Breast epithelium (tissue), 4 donors: ENCODE measurements around the gene APBB3. TPM values are rescaled to one million over a fixed set of nuclear protein-coding genes. Genes with fewer than 3 reads are reported as not detected.

Source experiments
- DNase-seq, 2 donors: peaks; one replicate each; pipeline ENCODE4 v3.0.0-alpha.2; 2019; ENCODE audit warnings: low spot score in 2 of 2
- H3K27ac ChIP-seq, 2 donors: fragments of 200-600 bp; sonication (generic) in 1 of 2; one replicate each; pipeline ENCODE4 v1.5.1; 2016 to 2019; ENCODE audit warnings: mild to moderate bottlenecking in 1 of 2
- H3K27me3 ChIP-seq, 2 donors: fragments of 200-600 bp; sonication (generic) in 1 of 2; one replicate each; pipeline versions ENCODE4 v1.5.1 to v1.6.0; 2017 to 2019; ENCODE audit warnings: control low read depth in 1 of 2, mild to moderate bottlenecking in 1 of 2
- H3K36me3 ChIP-seq: fragments of 200-600 bp; one replicate; pipeline ENCODE4 v1.5.1; 2019
- H3K4me1 ChIP-seq, 2 donors: fragments of 200-600 bp; sonication (generic); one replicate each; pipeline ENCODE4 v1.5.1; 2016 to 2019; ENCODE audit warnings: control low read depth in 1 of 2
- H3K4me3 ChIP-seq, 3 donors: fragments of 200-600 bp; sonication (generic); 1 replicate in 2 of 3; 2 replicates in 1 of 3; pipeline ENCODE4 v1.5.1; 2016 to 2019; ENCODE audit warnings: mild to moderate bottlenecking in 3 of 3, moderate library complexity in 2 of 3
- H3K9me3 ChIP-seq, 2 donors: fragments of 200-600 bp; sonication (generic) in 1 of 2; one replicate each; pipeline ENCODE4 v1.5.1; 2016 to 2019; ENCODE audit warnings: control low read depth in 1 of 2
- CTCF ChIP-seq, 3 donors: fragments of 450-650 bp; IDR thresholded peaks; one replicate each; pipeline ENCODE4 v1.5.1; 2016 to 2017; ENCODE audit warnings: antibody characterized with exemption in 3 of 3, mild to moderate bottlenecking in 3 of 3, moderate library complexity in 3 of 3
- POLR2A ChIP-seq: fragments of 450-650 bp; IDR thresholded peaks from one replicate; pipeline ENCODE4 v1.6.1; 2016; ENCODE audit warnings: antibody characterized with exemption, mild to moderate bottlenecking, moderate library complexity
- POLR2AphosphoS5 ChIP-seq, 3 donors: sonication (generic); formaldehyde crosslinking; IDR thresholded peaks; one replicate each; pipeline ENCODE4 v1.6.1; 2017; ENCODE audit warnings: antibody characterized with exemption in 3 of 3
- intact Hi-C: fragments of 100-400 bp; cut with DNase I; formaldehyde crosslinking; loops from one replicate; pipeline ENCODE4 v1.15.1; 2023; ENCODE audit warnings: low total_unique reads
- total RNA-seq, 3 donors: library from RNA; depleted of rRNA; stranded (reverse); fragments of >200 nt; gene quantifications; one replicate each; pipeline ENCODE4 v1.1.0, GENCODE V29; 2016

APBB3 gene
- total RNA-seq, 3 donors from 2014 or later: 22.2 to 39.8 (median 35.7) TPM

GRCh38 chr5:140567136-140567818 is 2.9 kb upstream of the APBB3 start:
- intact Hi-C loops: no loop called here
- Histone ChIP-seq H3K27me3 (no peaks in the 10 kb centered on the region), H3K27ac (peak overlapping the region in 1 of 2 donors; percentile 8), H3K9me3 (no peaks in the 10 kb centered on the region), H3K4me1 (peaks cover 13 to 22% of the 10 kb centered on the region in 2 donors), H3K4me3 (no peak overlapping the region), H3K36me3 (no peaks in the 10 kb centered on the region)
- no peak for DNase-seq
- TF ChIP-seq POLR2AphosphoS5 (IDR thresholded peaks at IDR 0.05) (no peak), POLR2A (no peak), CTCF (IDR thresholded peaks at IDR 0.05) (no peak)

GRCh38 chr5:140566665-140567064 is 2.3 kb upstream of the APBB3 start:
- no peaks in the 10 kb centered on the region for H3K36me3 ChIP-seq
- intact Hi-C loops: no loop called here
- DNase-seq: no peak
- TF ChIP-seq POLR2AphosphoS5 (IDR thresholded peaks at IDR 0.05): no peak
- TF ChIP-seq CTCF (IDR thresholded peaks at IDR 0.05): no peak
- no peak for TF ChIP-seq POLR2A
- no peaks in the 10 kb centered on the region for H3K9me3 ChIP-seq
- no peaks in the 10 kb centered on the region for H3K27me3 ChIP-seq
- H3K27ac ChIP-seq: no peak overlapping the region
- peaks cover 13 to 22% of the 10 kb centered on the region in 2 donors for H3K4me1 ChIP-seq
- no peak overlapping the region for H3K4me3 ChIP-seq

DNA sequence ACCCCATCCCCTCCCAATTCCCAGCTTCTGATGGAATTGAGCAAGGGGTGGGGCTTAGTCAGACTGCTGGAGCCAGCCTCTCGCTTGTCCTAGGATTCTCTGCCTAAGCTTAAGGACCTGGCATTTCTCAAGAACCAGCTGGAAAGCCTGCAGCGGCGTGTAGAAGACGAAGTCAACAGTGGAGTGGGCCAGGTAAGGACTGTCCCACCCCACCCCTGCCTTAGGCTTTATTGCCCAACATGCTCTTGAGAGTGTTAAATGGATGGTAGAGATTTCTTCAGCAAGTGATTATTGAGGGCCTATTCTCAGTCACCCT is 1.3 kb upstream of the APBB3 start:
- TF ChIP-seq POLR2A (no peak), CTCF (IDR thresholded peaks at IDR 0.05) (no peak), POLR2AphosphoS5 (IDR thresholded peaks at IDR 0.05) (no peak)
- DNase-seq: no peak
- no peaks in the 10 kb centered on the region for H3K36me3 ChIP-seq

GRCh38 chr5:140565024-140565779 is 804 bp upstream of the APBB3 start:
- intact Hi-C loops: no loop called here
- DNase-seq: no peak
- Histone ChIP-seq H3K4me3 (peak overlapping the region; percentile 60 to 75 (median 70)), H3K4me1 (peaks cover 13 to 22% of the 10 kb centered on the region in 2 donors), H3K27me3 (no peaks in the 10 kb centered on the region), H3K36me3 (no peaks in the 10 kb centered on the region), H3K27ac (peak overlapping the region; percentile 94 to 95), H3K9me3 (no peaks in the 10 kb centered on the region)
- TF ChIP-seq POLR2A: no peak
- no peak for TF ChIP-seq POLR2AphosphoS5 (IDR thresholded peaks at IDR 0.05)
- no peak for TF ChIP-seq CTCF (IDR thresholded peaks at IDR 0.05)

More for the DNA sequence above, 1.3 kb upstream of the APBB3 start:
- Histone ChIP-seq H3K27ac (peak overlapping the region; percentile 94 to 95), H3K4me1 (peaks cover 13 to 22% of the 10 kb centered on the region in 2 donors), H3K9me3 (no peaks in the 10 kb centered on the region), H3K4me3 (peak overlapping the region in 2 of 3 donors; percentile 70 to 75), H3K27me3 (no peaks in the 10 kb centered on the region)
- intact Hi-C loops: no loop called here

GRCh38 chr5:140563596-140563995 is 802 bp downstream of the APBB3 start:
- TF ChIP-seq CTCF (IDR thresholded peaks at IDR 0.05): no peak
- TF ChIP-seq POLR2A: no peak
- TF ChIP-seq POLR2AphosphoS5 (IDR thresholded peaks at IDR 0.05): no peak
- peak overlapping the region; percentile 60 to 75 (median 70) for H3K4me3 ChIP-seq
- peak overlapping the region; percentile 94 to 95 for H3K27ac ChIP-seq
- H3K4me1 ChIP-seq: peaks cover 12 to 22% of the 10 kb centered on the region in 2 donors
- H3K27me3 ChIP-seq: no peaks in the 10 kb centered on the region
- H3K9me3 ChIP-seq: no peaks in the 10 kb centered on the region
- intact Hi-C loops: no loop called here
- no peak for DNase-seq
- no peaks in the 10 kb centered on the region for H3K36me3 ChIP-seq
